HepG2 (cell line): ENCODE results near the gene GPR183. TPM values are rescaled to one million over a fixed set of nuclear protein-coding genes. Genes with fewer than 3 reads are reported as not detected.

ENCODE experiments used
- ATAC-seq: fragments of 200-7000 bp; cut with Tn5 transposase; 3 replicates; pipeline ENCODE4 v1.9.1; 2020; ENCODE audit warnings: mild to moderate bottlenecking, moderate library complexity
- BruUV-seq: library from RNA; stranded (reverse); fragments of 400-500 nt; replicated peaks from 2 replicates; lab custom pipeline; 2021; lab: Mats Ljungman, UMichigan
- CTCF ChIA-PET: fragments of 300-600 bp; formaldehyde crosslinking; extraction: SDS; loops from one replicate; lab custom pipeline; 2021; ENCODE audit warnings: low total read pairs, inconsistent platforms, low intra/inter-chr PET ratio; lab: Yijun Ruan, JAX
- POLR2A ChIA-PET: fragments of 350-600 bp; sonication (Branson Sonifier 250); formaldehyde crosslinking; loops from one replicate; lab custom pipeline; 2020; ENCODE audit warnings: antibody characterized with exemption, inconsistent platforms; lab: Yijun Ruan, JAX
- DNase-seq: peaks from one replicate; pipeline ENCODE4 v3.0.0-alpha.2; 2015; ENCODE audit warnings: low spot score
- FAIRE-seq: peaks from 3 replicates; lab custom pipeline; 2011; peaks lifted over from hg19 to GRCh38; lab: Jason Lieb, UNC
- H2AFZ ChIP-seq: one replicate; pipeline ENCODE4 v1.6.1; 2011; ENCODE audit warnings: low read length, inconsistent platforms
- H3K27ac ChIP-seq: fragments of 300-600 bp; 3 replicates; pipeline ENCODE4 v1.8.0; 2011; ENCODE audit warnings: mixed run types, mild to moderate bottlenecking, mixed read lengths, low read length, inconsistent platforms; ENCODE audit not compliant: insufficient read depth; ENCODE audit errors: extremely low read length
- H3K27me3 ChIP-seq, 2 experiments: fragments of 200-600 bp in 1 of 2; 2 replicates in 1 of 2; 3 replicates in 1 of 2; pipeline versions ENCODE4 v1.6.0 to v1.8.0; 2011; ENCODE audit warnings: low read length in 2 of 2, mild to moderate bottlenecking in 2 of 2, moderate library complexity in 2 of 2, inconsistent platforms in 1 of 2; ENCODE audit not compliant: insufficient read depth in 2 of 2, control insufficient read depth in 1 of 2
- H3K36me3 ChIP-seq, 2 experiments: fragments of 200-600 bp in 1 of 2; replicated peaks in 1 of 2; 2 replicates in 1 of 2; 3 replicates in 1 of 2; pipeline versions ENCODE4 v1.5.1 to v1.8.0; 2011; ENCODE audit warnings: low read length in 2 of 2, inconsistent platforms in 1 of 2; ENCODE audit not compliant: insufficient read depth in 2 of 2, control insufficient read depth in 1 of 2
- H3K4me1 ChIP-seq: 2 replicates; pipeline ENCODE4 v1.5.1; 2012; ENCODE audit warnings: low read length, inconsistent platforms; ENCODE audit not compliant: insufficient read depth
- H3K4me2 ChIP-seq: 2 replicates; pipeline ENCODE4 v1.6.0; 2011; ENCODE audit warnings: low read depth, low read length, inconsistent platforms
- H3K4me3 ChIP-seq, 3 experiments: fragments of 200-600 bp in 1 of 3; sonication (generic), shearing (Covaris generic) in 1 of 3; replicated peaks in 1 of 3; 2 replicates each; pipeline ENCODE4 v1.5.1; 2011 to 2016; ENCODE audit warnings: low read length in 3 of 3, inconsistent platforms in 2 of 3, low read depth in 2 of 3, mild to moderate bottlenecking in 2 of 3, control low read depth in 1 of 3, mixed read lengths in 1 of 3; ENCODE audit not compliant: insufficient read depth in 1 of 3
- H3K79me2 ChIP-seq: one replicate; pipeline ENCODE4 v1.6.1; 2011; ENCODE audit warnings: low read length, inconsistent platforms; ENCODE audit not compliant: insufficient read depth
- H3K9ac ChIP-seq: 2 replicates; pipeline ENCODE4 v1.6.0; 2011; ENCODE audit warnings: mild to moderate bottlenecking, low read depth, low read length, inconsistent platforms; ENCODE audit not compliant: insufficient read depth
- H3K9me3 ChIP-seq: 2 replicates; pipeline ENCODE4 v1.5.1; 2012; ENCODE audit warnings: mild to moderate bottlenecking, low read length
- H4K20me1 ChIP-seq: 2 replicates; pipeline ENCODE4 v1.6.0; 2011; ENCODE audit warnings: inconsistent platforms, mild to moderate bottlenecking, low read length, moderate library complexity; ENCODE audit not compliant: insufficient read depth
- DNMT1 ChIP-seq: sonication (generic); formaldehyde crosslinking; IDR thresholded peaks from 2 replicates; pipeline ENCODE4 v1.5.1; 2020; ENCODE audit warnings: mild to moderate bottlenecking, missing genetic modification reagents
- GABPA ChIP-seq, 2 experiments: IDR thresholded peaks; 2 replicates each; pipeline ENCODE4 v1.6.1; 2011 to 2016; ENCODE audit warnings: low read depth in 2 of 2, low read length in 1 of 2, missing biosample characterization in 1 of 2, missing genetic modification characterization in 1 of 2
- JARID2 ChIP-seq: sonication (generic); formaldehyde crosslinking; IDR thresholded peaks from 2 replicates; pipeline ENCODE4 v1.8.1; 2023; ENCODE audit warnings: missing genetic modification reagents, inconsistent platforms; ENCODE audit not compliant: insufficient replicate concordance
- ZC3H13 ChIP-seq: sonication (generic); formaldehyde crosslinking; IDR thresholded peaks from 2 replicates; pipeline ENCODE4 v1.8.1; 2023; ENCODE audit warnings: mild to moderate bottlenecking, missing genetic modification reagents, moderate library complexity
- ZNF256 ChIP-seq: sonication (generic); formaldehyde crosslinking; conservative IDR thresholded peaks from 2 replicates; pipeline ENCODE4 v1.4.0; 2020; ENCODE audit warnings: missing genetic modification reagents
- ZNF264 ChIP-seq: sonication (generic); formaldehyde crosslinking; IDR thresholded peaks from 2 replicates; pipeline ENCODE4 v1.4.0; 2020; ENCODE audit warnings: missing genetic modification reagents
- ZNF430 ChIP-seq: sonication (generic); formaldehyde crosslinking; IDR thresholded peaks from 2 replicates; pipeline ENCODE4 v1.9.0; 2021; ENCODE audit warnings: mild to moderate bottlenecking, missing genetic modification reagents
- ZNF83 ChIP-seq: sonication (generic); formaldehyde crosslinking; IDR thresholded peaks from 2 replicates; pipeline ENCODE4 v1.4.0; 2020; ENCODE audit warnings: missing genetic modification reagents, mild to moderate bottlenecking, borderline replicate concordance
- WGBS: methylation state at CpG from one replicate; pipeline ENCODE4 v1.1.6; 2017; ENCODE audit warnings: low lambda C conversion rate; 5-methylcytosine and 5-hydroxymethylcytosine counted together
- in situ Hi-C: cut with HindIII; loops from 2 replicates; pipeline ENCODE4 v1.10.0; 2017; ENCODE audit warnings: low pct_unique_long_range_greater_than_20kb; ENCODE audit not compliant: extremely low pct_ligation_motif_present
- intact Hi-C: fragments of 100-400 bp; cut with micrococcal nuclease; formaldehyde crosslinking; loops from one replicate; pipeline ENCODE4 v1.10.0; 2022; ENCODE audit not compliant: unreplicated experiment
- polyA plus RNA-seq, 8 experiments: library from polyadenylated mRNA; depleted of rRNA in 3 of 8; stranded (reverse) in 7 of 8; unstranded in 1 of 8; fragments of >200 nt; fragmentation: Illumina TruSeq in 4 of 8; extraction: Trizol in 4 of 8; gene quantifications; 2 replicates each; pipeline versions ENCODE4 v1.2.1 to v1.2.3, GENCODE V29; 2011 to 2016; ENCODE audit warnings: low read depth in 4 of 8, missing spikeins in 1 of 8, mixed read lengths in 1 of 8; ENCODE audit not compliant: insufficient read depth in 1 of 8
- total RNA-seq, 5 experiments: library from RNA; depleted of rRNA; stranded (reverse); fragments of >200 nt; fragmentation: Illumina TruSeq; extraction: Trizol; gene quantifications; 2 replicates each; pipeline ENCODE4 v1.2.3, GENCODE V29; 2016; ENCODE audit warnings: low read depth in 1 of 5
- TF ChIP-seq, protein P1 (sequence below), 2 experiments: sonication (generic) in 1 of 2; formaldehyde crosslinking in 1 of 2; IDR thresholded peaks; 2 replicates each; pipeline versions ENCODE4 v1.4.0 to v1.6.1; 2018 to 2020; ENCODE audit warnings: missing genetic modification reagents in 2 of 2, borderline replicate concordance in 1 of 2, low read depth in 1 of 2, mild to moderate bottlenecking in 1 of 2, missing biosample characterization in 1 of 2

The GPR183 gene
- total and polyA plus RNA-seq, 2 of the 13 experiments (the other 11 are each of a cell fraction or from before 2014, with no cell fraction given), result not detected

DNA sequence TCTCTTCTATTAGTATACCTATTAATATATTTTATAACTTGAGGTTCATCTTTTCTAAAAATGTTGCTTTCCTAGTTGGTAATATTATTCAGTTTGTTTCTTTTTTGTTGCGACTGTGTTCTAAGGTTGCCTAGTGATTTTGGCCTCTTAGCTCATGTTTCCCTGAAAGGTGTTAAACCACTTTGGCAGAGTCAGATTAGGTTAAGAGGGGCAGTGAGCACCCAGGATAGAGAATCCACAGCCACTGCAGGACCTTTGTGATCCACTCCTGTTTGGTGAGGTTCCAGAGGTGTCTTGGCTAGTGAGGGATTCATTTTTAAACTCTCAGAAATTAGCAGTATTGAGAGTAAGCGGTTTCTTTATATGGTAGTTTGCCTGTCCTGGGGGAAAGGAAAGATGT lies 34.1 kb downstream of the GPR183 start:
- ATAC-seq (no peak), FAIRE-seq (no peak), DNase-seq (no peak)
- Histone ChIP-seq H2AFZ (no peak overlapping the region), H3K79me2 (no peaks in the 10 kb centered on the region), H3K27me3 (no peaks in the 10 kb centered on the region), H3K4me1 (no peaks in the 10 kb centered on the region), H3K9me3 (peaks cover 4% of the 10 kb centered on the region; the same call in 1 of the 2 replicates), H4K20me1 (0 out of 2 replicates have a peak, but pooled peaks cover 6% of the 10 kb centered on the region), H3K36me3 (peaks cover 3 to 16% of the 10 kb centered on the region in 2 experiments; a peak in 4 of 5 replicates), H3K4me2 (no peak overlapping the region), H3K27ac (no peak overlapping the region), H3K9ac (no peak overlapping the region), H3K4me3 (no peak overlapping the region)
- BruUV-seq, result no TSS peak
- in situ Hi-C loops, result no loop called here
- CTCF ChIA-PET, result no interaction called here
- WGBS, result 98% methylated on average over 2 of the region's 2 CpGs
- intact Hi-C loops, result no loop called here
- POLR2A ChIA-PET, result no interaction called here
- no peak for TF ChIP-seq DNMT1
- TF ChIP-seq ZNF83 (CRISPR knock-in tag), result no peak

DNA sequence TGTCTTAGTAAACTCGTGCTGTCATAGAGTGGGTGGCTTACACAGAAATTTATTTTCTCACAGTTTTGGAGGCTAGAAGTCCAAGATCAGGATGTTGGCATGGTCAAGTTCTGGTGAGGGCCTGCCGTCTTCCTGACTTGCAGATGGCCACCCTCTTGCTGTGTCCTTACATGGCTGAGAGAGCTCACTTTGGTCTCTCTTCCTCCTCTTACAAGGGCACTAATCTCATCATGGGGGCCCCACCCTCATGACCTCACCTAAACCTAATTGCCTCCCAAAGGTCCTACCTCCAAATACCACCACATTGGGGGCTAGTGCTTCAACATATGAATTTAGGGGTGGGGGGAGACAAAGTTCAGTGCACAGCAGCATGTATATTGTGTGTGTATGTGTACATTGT lies 34.7 kb downstream of the GPR183 start:
- ATAC-seq (no peak), DNase-seq (no peak), FAIRE-seq (no peak)
- H3K36me3 ChIP-seq, result peaks cover 3 to 22% of the 10 kb centered on the region in 2 experiments; a peak in 4 of 5 replicates
- POLR2A ChIA-PET, result no interaction called here
- intact Hi-C loops, result no loop called here
- 0 out of 2 replicates have a peak, but pooled peaks cover 4% of the 10 kb centered on the region for H4K20me1 ChIP-seq
- H3K4me1 ChIP-seq, result no peaks in the 10 kb centered on the region
- BruUV-seq, result no TSS peak
- H3K27ac ChIP-seq, result no peak overlapping the region
- no peak overlapping the region for H3K9ac ChIP-seq
- CTCF ChIA-PET, result no interaction called here
- H3K79me2 ChIP-seq, result no peaks in the 10 kb centered on the region
- H3K4me3 ChIP-seq, result no peak overlapping the region
- no peak overlapping the region for H3K4me2 ChIP-seq
- peaks cover 4% of the 10 kb centered on the region; the same call in 1 of the 2 replicates for H3K9me3 ChIP-seq
- WGBS, result 93% methylated on average over 2 of the region's 2 CpGs
- in situ Hi-C loops, result no loop called here
- no peak overlapping the region for H2AFZ ChIP-seq
- TF ChIP-seq ZNF430 (CRISPR knock-in tag), result no peak
- no peak for TF ChIP-seq ZNF256
- peak; percentile 98 for TF ChIP-seq ZNF264 (CRISPR knock-in tag)
- no peak for TF ChIP-seq GABPA (IDR thresholded peaks at IDR 0.05; ENCODE audit: low read depth, low read length)
- TF ChIP-seq GABPA (CRISPR knock-in tag; IDR thresholded peaks at IDR 0.05; ENCODE audit: low read depth), result no peak
- TF ChIP-seq JARID2 (CRISPR knock-in tag), result no peak
- TF ChIP-seq, protein P1, sequence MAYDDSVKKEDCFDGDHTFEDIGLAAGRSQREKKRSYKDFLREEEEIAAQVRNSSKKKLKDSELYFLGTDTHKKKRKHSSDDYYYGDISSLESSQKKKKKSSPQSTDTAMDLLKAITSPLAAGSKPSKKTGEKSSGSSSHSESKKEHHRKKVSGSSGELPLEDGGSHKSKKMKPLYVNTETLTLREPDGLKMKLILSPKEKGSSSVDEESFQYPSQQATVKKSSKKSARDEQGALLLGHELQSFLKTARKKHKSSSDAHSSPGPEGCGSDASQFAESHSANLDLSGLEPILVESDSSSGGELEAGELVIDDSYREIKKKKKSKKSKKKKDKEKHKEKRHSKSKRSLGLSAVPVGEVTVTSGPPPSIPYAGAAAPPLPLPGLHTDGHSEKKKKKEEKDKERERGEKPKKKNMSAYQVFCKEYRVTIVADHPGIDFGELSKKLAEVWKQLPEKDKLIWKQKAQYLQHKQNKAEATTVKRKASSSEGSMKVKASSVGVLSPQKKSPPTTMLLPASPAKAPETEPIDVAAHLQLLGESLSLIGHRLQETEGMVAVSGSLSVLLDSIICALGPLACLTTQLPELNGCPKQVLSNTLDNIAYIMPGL (CRISPR knock-in tag; IDR thresholded peaks at IDR 0.05; ENCODE audit: borderline replicate concordance in 1 of 2, low read depth in 1 of 2), result no peak
- no peak for TF ChIP-seq ZC3H13 (CRISPR knock-in tag)
- TF ChIP-seq, all 625 proteins: peak for 1
- H3K27me3 ChIP-seq, result no peaks in the 10 kb centered on the region
